Trophoblast cell (in vitro differentiated cells and primary cell): ENCODE data around the gene IPO8.
"Not testable (repeated sequence)": the region's sequence is repeated elsewhere in the genome, so short reads cannot be mapped to it uniquely, and the experiment has no call there.

Experiments used
- DNase-seq, 2 donors: peaks; one replicate each; pipeline ENCODE4 v3.0.0-alpha.2; 2016
- H2AFZ ChIP-seq: 2 replicates; pipeline ENCODE4 v1.6.1; 2013; ENCODE audit warnings: low read length, moderate library complexity, mild to moderate bottlenecking; ENCODE audit not compliant: insufficient read depth, poor library complexity
- H2AK5ac ChIP-seq: 2 replicates; pipeline ENCODE4 v1.6.1; 2013; ENCODE audit warnings: mild to moderate bottlenecking, low read length
- H2BK120ac ChIP-seq: 2 replicates; pipeline ENCODE4 v1.6.1; 2013; ENCODE audit warnings: low read length, mild to moderate bottlenecking, moderate library complexity; ENCODE audit not compliant: insufficient read depth, poor library complexity
- H2BK12ac ChIP-seq: 2 replicates; pipeline ENCODE4 v1.6.1; 2013; ENCODE audit warnings: mild to moderate bottlenecking, low read length, moderate library complexity
- H2BK5ac ChIP-seq: 2 replicates; pipeline ENCODE4 v1.6.1; 2013; ENCODE audit warnings: low read length, low read depth, moderate library complexity, mild to moderate bottlenecking; ENCODE audit not compliant: poor library complexity
- H3K14ac ChIP-seq: 2 replicates; pipeline ENCODE4 v1.6.1; 2013; ENCODE audit warnings: mild to moderate bottlenecking, low read length
- H3K18ac ChIP-seq: 2 replicates; pipeline ENCODE4 v1.6.1; 2013; ENCODE audit warnings: mild to moderate bottlenecking, low read length
- H3K23ac ChIP-seq: 2 replicates; pipeline ENCODE4 v1.6.1; 2013; ENCODE audit warnings: low read length
- H3K27ac ChIP-seq: 2 replicates; pipeline ENCODE4 v1.5.1; 2013; ENCODE audit warnings: low read depth, mild to moderate bottlenecking, inconsistent platforms, low read length, moderate library complexity
- H3K27me3 ChIP-seq: 2 replicates; pipeline ENCODE4 v1.6.1; 2013; ENCODE audit warnings: inconsistent platforms, mild to moderate bottlenecking, low read length, moderate library complexity; ENCODE audit not compliant: insufficient read depth
- H3K36me3 ChIP-seq, 2 experiments: 1 replicate in 1 of 2; 2 replicates in 1 of 2; pipeline ENCODE4 v1.6.1; 2013; ENCODE audit warnings: low read length in 2 of 2, mild to moderate bottlenecking in 2 of 2, moderate library complexity in 1 of 2; ENCODE audit not compliant: insufficient read depth in 2 of 2, control insufficient read depth in 1 of 2
- H3K4ac ChIP-seq: 2 replicates; pipeline ENCODE4 v1.6.1; 2013; ENCODE audit warnings: low read depth, mild to moderate bottlenecking, low read length, moderate library complexity
- H3K4me1 ChIP-seq, 2 experiments: 1 replicate in 1 of 2; 2 replicates in 1 of 2; pipeline ENCODE4 v1.6.1; 2013; ENCODE audit warnings: low read length in 2 of 2, mild to moderate bottlenecking in 2 of 2, moderate library complexity in 1 of 2; ENCODE audit not compliant: insufficient read depth in 2 of 2, control insufficient read depth in 1 of 2
- H3K4me2 ChIP-seq: 2 replicates; pipeline ENCODE4 v1.6.1; 2013; ENCODE audit warnings: inconsistent platforms, mild to moderate bottlenecking, low read length, moderate library complexity
- H3K4me3 ChIP-seq: 2 replicates; pipeline ENCODE4 v1.5.1; 2013; ENCODE audit warnings: mild to moderate bottlenecking, low read depth, low read length, inconsistent platforms
- H3K79me1 ChIP-seq: one replicate; pipeline ENCODE4 v1.6.1; 2013; ENCODE audit warnings: low read length
- H3K79me2 ChIP-seq: 2 replicates; pipeline ENCODE4 v1.6.1; 2013; ENCODE audit warnings: low read length, mild to moderate bottlenecking; ENCODE audit not compliant: control insufficient read depth, insufficient read depth, poor library complexity
- H3K9ac ChIP-seq: 2 replicates; pipeline ENCODE4 v1.6.1; 2013; ENCODE audit warnings: mild to moderate bottlenecking, low read length
- H3K9me3 ChIP-seq: 2 replicates; pipeline ENCODE4 v1.6.1; 2013; ENCODE audit warnings: low read depth, mild to moderate bottlenecking, control low read depth, inconsistent platforms, low read length; ENCODE audit not compliant: insufficient read depth
- H4K12ac ChIP-seq: 2 replicates; pipeline ENCODE4 v1.6.1; 2013; ENCODE audit warnings: low read depth, mild to moderate bottlenecking, low read length, moderate library complexity
- H4K8ac ChIP-seq: 2 replicates; pipeline ENCODE4 v1.6.1; 2013; ENCODE audit warnings: low read depth, mild to moderate bottlenecking, low read length, moderate library complexity
- H4K91ac ChIP-seq: one replicate; pipeline ENCODE4 v1.6.1; 2013; ENCODE audit warnings: low read depth, mild to moderate bottlenecking, low read length, moderate library complexity
- WGBS: extraction: QIAGEN DNeasy Blood & Tissue Kit; methylation state at CpG from one replicate; pipeline ENCODE4 v1.1.7; 2013; ENCODE audit warnings: missing lambda C conversion rate; ENCODE audit not compliant: insufficient read length, insufficient coverage; ENCODE audit errors: extremely low coverage; 5-methylcytosine and 5-hydroxymethylcytosine counted together

The IPO8 gene

GRCh38 chr12:30621663-30622241 is 73.9 kb downstream of the IPO8 start:
- H2AK5ac ChIP-seq, H3K79me1 ChIP-seq, H4K8ac ChIP-seq, H3K18ac ChIP-seq, H3K27ac ChIP-seq, H3K23ac ChIP-seq, H3K4me3 ChIP-seq, DNase-seq, H2BK120ac ChIP-seq, H4K91ac ChIP-seq, H3K9ac ChIP-seq, H3K79me2 ChIP-seq, H3K4me1 ChIP-seq, H3K4me2 ChIP-seq, H3K27me3 ChIP-seq, H2AFZ ChIP-seq, H4K12ac ChIP-seq, H3K4ac ChIP-seq, H2BK12ac ChIP-seq, H3K36me3 ChIP-seq, H3K9me3 ChIP-seq, H2BK5ac ChIP-seq, H3K14ac ChIP-seq: not testable (repeated sequence)
- no CpG with 5 or more reads among the region's 4 CpGs for WGBS

- Histone ChIP-seq H2AFZ (no peak overlapping the region), H3K4me1 (no peaks in the 10 kb centered on the region), H3K23ac (no peak overlapping the region), H3K79me2 (no peaks in the 10 kb centered on the region), H3K36me3 (no peaks in the 10 kb centered on the region), H2BK12ac (no peak overlapping the region), H3K4ac (no peak overlapping the region), H4K12ac (no peak overlapping the region), H3K27ac (no peak overlapping the region), H4K8ac (no peak overlapping the region), H3K27me3 (no peaks in the 10 kb centered on the region), H3K9ac (no peak overlapping the region), H3K79me1 (no peaks in the 10 kb centered on the region), H2BK5ac (no peak overlapping the region), H4K91ac (no peak overlapping the region), H3K9me3 (no peaks in the 10 kb centered on the region), H3K14ac (no peak overlapping the region), H2BK120ac (no peak overlapping the region), H3K18ac (no peak overlapping the region), H3K4me3 (no peak overlapping the region), H3K4me2 (no peak overlapping the region), H2AK5ac (no peak overlapping the region)
- no peak for DNase-seq
- WGBS: no CpG with 5 or more reads among the region's 5 CpGs
Observed at GRCh38 chr12:30617346-30618016, 78.2 kb downstream of the IPO8 start.

- H3K4me1 ChIP-seq: no peaks in the 10 kb centered on the region
- no peak overlapping the region for H3K4me2 ChIP-seq
- no peak for DNase-seq
- no peak overlapping the region for H2AFZ ChIP-seq
- no peak overlapping the region for H3K4me3 ChIP-seq
- no peak overlapping the region for H2AK5ac ChIP-seq
- H3K14ac ChIP-seq: no peak overlapping the region
- H2BK12ac ChIP-seq: no peak overlapping the region
- no peaks in the 10 kb centered on the region for H3K27me3 ChIP-seq
- no peak overlapping the region for H3K27ac ChIP-seq
- H2BK120ac ChIP-seq: no peak overlapping the region
- no peak overlapping the region for H4K8ac ChIP-seq
- no peaks in the 10 kb centered on the region for H3K36me3 ChIP-seq
- H3K23ac ChIP-seq: no peak overlapping the region
- no peak overlapping the region for H4K91ac ChIP-seq
- no peaks in the 10 kb centered on the region for H3K79me1 ChIP-seq
- H4K12ac ChIP-seq: no peak overlapping the region
- no peak overlapping the region for H2BK5ac ChIP-seq
- H3K9me3 ChIP-seq: no peaks in the 10 kb centered on the region
- H3K4ac ChIP-seq: no peak overlapping the region
- H3K9ac ChIP-seq: no peak overlapping the region
- no peak overlapping the region for H3K18ac ChIP-seq
- no peaks in the 10 kb centered on the region for H3K79me2 ChIP-seq
Observed at GRCh38 chr12:30614031-30614430, 81.6 kb downstream of the IPO8 start.

GRCh38 chr12:30613119-30613830 is 82.4 kb downstream of the IPO8 start:
- Histone ChIP-seq H3K9me3 (no peaks in the 10 kb centered on the region), H3K36me3 (no peaks in the 10 kb centered on the region), H4K91ac (no peak overlapping the region), H3K4me3 (no peak overlapping the region), H4K8ac (no peak overlapping the region), H3K27me3 (no peaks in the 10 kb centered on the region), H3K79me1 (no peaks in the 10 kb centered on the region), H3K4ac (no peak overlapping the region), H3K14ac (no peak overlapping the region), H2BK120ac (no peak overlapping the region), H3K79me2 (no peaks in the 10 kb centered on the region), H3K4me2 (no peak overlapping the region), H4K12ac (no peak overlapping the region), H2AFZ (no peak overlapping the region), H2BK5ac (no peak overlapping the region), H3K27ac (no peak overlapping the region), H3K18ac (no peak overlapping the region), H2BK12ac (no peak overlapping the region), H3K9ac (no peak overlapping the region), H2AK5ac (no peak overlapping the region), H3K23ac (no peak overlapping the region), H3K4me1 (no peaks in the 10 kb centered on the region)
- no CpG with 5 or more reads among the region's 2 CpGs for WGBS
- DNase-seq: peak; percentile 47 to 84
